ENCODE data around the gene SLC44A5.

DNA sequence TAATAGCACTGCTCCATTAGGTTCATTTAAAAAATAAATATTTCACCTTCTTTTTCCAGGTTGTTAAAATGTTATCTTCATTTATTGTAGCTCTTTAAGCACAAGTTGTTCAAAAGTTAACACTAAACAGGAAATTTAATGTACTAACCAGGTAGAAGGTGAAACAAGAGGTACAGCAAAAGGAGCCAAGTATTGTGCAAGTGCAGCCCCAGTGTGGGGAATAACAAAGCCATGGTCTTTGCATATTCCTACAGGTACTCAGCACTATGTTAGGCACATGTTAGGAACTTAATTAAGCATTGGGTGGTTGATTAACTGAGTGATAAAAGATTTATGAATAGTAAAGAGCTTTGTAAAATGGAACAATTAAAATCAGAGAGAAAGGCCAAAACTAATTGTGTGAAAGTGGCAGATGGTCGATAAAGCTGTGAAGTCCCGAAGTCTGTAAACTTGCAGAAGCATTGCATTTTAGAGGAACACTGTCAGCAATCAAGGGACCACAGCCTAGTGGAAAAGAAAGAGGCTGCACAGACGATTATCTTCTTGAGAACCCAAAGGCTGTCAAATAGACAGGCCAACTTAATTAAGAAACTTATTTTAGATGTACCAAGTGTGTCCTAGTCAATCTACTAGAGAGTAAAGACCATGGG, 185.8 kb downstream of the SLC44A5 start:
- TF ChIP-seq CTCF (IDR thresholded peaks at IDR 0.05) (no peak), POLR2AphosphoS5 (IDR thresholded peaks at IDR 0.05) (no peak), POLR2A (IDR thresholded peaks at IDR 0.05) (no peak)

All from breast epithelium (tissue), 3 donors.